ENCODE data around the gene TRIM50. TPM values are rescaled to one million over a fixed set of nuclear protein-coding genes. Genes with fewer than 3 reads are reported as not detected.

TRIM50 gene
- total RNA-seq, 1 experiment from 2014 or later: not detected

GRCh38 chr7:73359306-73359705, 31.4 kb upstream of the TRIM50 start:
- Histone ChIP-seq H3K4me1 (ENCODE audit: control insufficient read depth, insufficient read depth, low read length) (peaks cover 10% of the 10 kb centered on the region), H3K27me3 (ENCODE audit: control insufficient read depth, insufficient read depth, low read length) (no peaks in the 10 kb centered on the region), H3K27ac (ENCODE audit: low read length) (no peak overlapping the region), H3K4me3 (ENCODE audit: low read depth in 2 of 2, low read length in 2 of 2) (no peak overlapping the region), H3K9me3 (ENCODE audit: control insufficient read depth, insufficient read depth, low read depth, low read length) (no peaks in the 10 kb centered on the region), H3K36me3 (ENCODE audit: control insufficient read depth, insufficient read depth, low read length) (no peaks in the 10 kb centered on the region)
- ATAC-seq: no peak
- TF ChIP-seq POLR2AphosphoS5 (IDR thresholded peaks at IDR 0.05; ENCODE audit: low read depth, low read length) (no peak), SIN3A (IDR thresholded peaks at IDR 0.05; ENCODE audit: borderline replicate concordance, insufficient read depth, low read depth, low read length) (no peak), REST (IDR thresholded peaks at IDR 0.05; ENCODE audit: insufficient read depth in 1 of 2, low read depth in 2 of 2, low read length in 1 of 2) (no peak), TCF7L2 (IDR thresholded peaks at IDR 0.05; ENCODE audit: low read depth, low read length) (no peak)
- TF ChIP-seq, protein P1, sequence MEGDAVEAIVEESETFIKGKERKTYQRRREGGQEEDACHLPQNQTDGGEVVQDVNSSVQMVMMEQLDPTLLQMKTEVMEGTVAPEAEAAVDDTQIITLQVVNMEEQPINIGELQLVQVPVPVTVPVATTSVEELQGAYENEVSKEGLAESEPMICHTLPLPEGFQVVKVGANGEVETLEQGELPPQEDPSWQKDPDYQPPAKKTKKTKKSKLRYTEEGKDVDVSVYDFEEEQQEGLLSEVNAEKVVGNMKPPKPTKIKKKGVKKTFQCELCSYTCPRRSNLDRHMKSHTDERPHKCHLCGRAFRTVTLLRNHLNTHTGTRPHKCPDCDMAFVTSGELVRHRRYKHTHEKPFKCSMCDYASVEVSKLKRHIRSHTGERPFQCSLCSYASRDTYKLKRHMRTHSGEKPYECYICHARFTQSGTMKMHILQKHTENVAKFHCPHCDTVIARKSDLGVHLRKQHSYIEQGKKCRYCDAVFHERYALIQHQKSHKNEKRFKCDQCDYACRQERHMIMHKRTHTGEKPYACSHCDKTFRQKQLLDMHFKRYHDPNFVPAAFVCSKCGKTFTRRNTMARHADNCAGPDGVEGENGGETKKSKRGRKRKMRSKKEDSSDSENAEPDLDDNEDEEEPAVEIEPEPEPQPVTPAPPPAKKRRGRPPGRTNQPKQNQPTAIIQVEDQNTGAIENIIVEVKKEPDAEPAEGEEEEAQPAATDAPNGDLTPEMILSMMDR (IDR thresholded peaks at IDR 0.05): no peak
- CTCF ChIA-PET: no interaction called here
- in situ Hi-C loops (cut with HindIII; ENCODE audit: low pct_unique_long_range_greater_than_20kb, low sequenced_read_pairs): no loop called here
- intact Hi-C loops (cut with micrococcal nuclease; ENCODE audit: unreplicated experiment): no loop called here
- POLR2A ChIA-PET: no interaction called here
- no peak for DNase-seq (ENCODE audit: low read depth, low spot score)
- BruUV-seq (replicated peaks): no TSS peak

DNA sequence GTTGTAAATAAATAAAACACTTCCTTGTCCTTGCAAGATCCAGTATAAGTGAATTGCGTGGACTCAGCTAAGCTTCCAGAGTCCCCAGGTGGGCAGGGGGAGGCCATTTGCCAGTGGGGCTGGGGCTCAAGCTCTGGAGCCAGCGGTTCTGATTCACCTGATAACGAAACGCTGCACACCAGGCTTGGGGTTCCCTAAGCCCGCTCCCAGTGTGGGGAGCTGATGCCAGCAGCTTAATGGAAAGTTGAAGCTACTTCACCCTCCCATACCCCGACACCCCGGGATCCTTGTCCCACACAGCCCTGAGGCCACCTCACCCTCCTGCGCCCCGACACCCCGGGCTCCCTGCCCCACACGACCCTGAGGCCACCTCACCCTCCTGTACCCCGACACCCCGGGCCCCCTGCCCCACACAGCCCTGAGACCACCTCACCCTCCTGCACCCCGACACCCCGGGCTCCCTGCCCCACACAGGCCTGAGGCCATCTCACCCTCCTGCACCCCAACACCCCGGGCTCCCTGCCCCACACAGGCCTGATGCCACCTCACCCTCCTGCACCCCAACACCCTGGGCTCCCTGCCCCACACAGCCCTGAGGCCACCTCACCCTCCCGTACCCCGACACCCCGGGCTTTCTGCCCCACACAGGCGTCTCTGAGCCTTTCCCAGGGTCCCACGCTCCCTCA, 30.9 kb upstream of the TRIM50 start:
- no peak overlapping the region for H3K27ac ChIP-seq (ENCODE audit: low read length)
- H3K9me3 ChIP-seq (ENCODE audit: control insufficient read depth, insufficient read depth, low read depth, low read length): no peaks in the 10 kb centered on the region
- CTCF ChIA-PET: no interaction called here
- BruUV-seq (replicated peaks): no TSS peak
- in situ Hi-C loops (cut with HindIII; ENCODE audit: low pct_unique_long_range_greater_than_20kb, low sequenced_read_pairs): no loop called here
- DNase-seq (ENCODE audit: low read depth, low spot score) (no peak), ATAC-seq (peak; percentile 20; the same call in 1 of the 2 replicates)
- peak overlapping the region in 1 of 2 experiments; percentile 53; a peak in 2 of 4 replicates for H3K4me3 ChIP-seq (ENCODE audit: low read depth in 2 of 2, low read length in 2 of 2)
- TF ChIP-seq, protein P1 (IDR thresholded peaks at IDR 0.05): no peak
- TF ChIP-seq REST (IDR thresholded peaks at IDR 0.05; ENCODE audit: insufficient read depth in 1 of 2, low read depth in 2 of 2, low read length in 1 of 2) (no peak), SIN3A (IDR thresholded peaks at IDR 0.05; ENCODE audit: borderline replicate concordance, insufficient read depth, low read depth, low read length) (no peak), TCF7L2 (IDR thresholded peaks at IDR 0.05; ENCODE audit: low read depth, low read length) (no peak), POLR2AphosphoS5 (IDR thresholded peaks at IDR 0.05; ENCODE audit: low read depth, low read length) (no peak)
- peaks cover 9% of the 10 kb centered on the region for H3K4me1 ChIP-seq (ENCODE audit: control insufficient read depth, insufficient read depth, low read length)
- no peaks in the 10 kb centered on the region for H3K27me3 ChIP-seq (ENCODE audit: control insufficient read depth, insufficient read depth, low read length)
- intact Hi-C loops (cut with micrococcal nuclease; ENCODE audit: unreplicated experiment): no loop called here
- no peaks in the 10 kb centered on the region for H3K36me3 ChIP-seq (ENCODE audit: control insufficient read depth, insufficient read depth, low read length)
- POLR2A ChIA-PET: no interaction called here
